GM18505 (cell line): ENCODE measurements around the gene MAST2.

Experiments
- ATAC-seq: cut with Tn5 transposase; IDR thresholded peaks from one replicate; pipeline ENCODE4 v1.9.1; 2021; ENCODE audit not compliant: unreplicated experiment
- POLR2A ChIP-seq: IDR thresholded peaks from 4 replicates; pipeline ENCODE4 v1.6.1; 2011; ENCODE audit warnings: borderline replicate concordance; ENCODE audit not compliant: insufficient read depth, insufficient read length; ENCODE audit errors: extremely low read depth

Gene MAST2

DNA sequence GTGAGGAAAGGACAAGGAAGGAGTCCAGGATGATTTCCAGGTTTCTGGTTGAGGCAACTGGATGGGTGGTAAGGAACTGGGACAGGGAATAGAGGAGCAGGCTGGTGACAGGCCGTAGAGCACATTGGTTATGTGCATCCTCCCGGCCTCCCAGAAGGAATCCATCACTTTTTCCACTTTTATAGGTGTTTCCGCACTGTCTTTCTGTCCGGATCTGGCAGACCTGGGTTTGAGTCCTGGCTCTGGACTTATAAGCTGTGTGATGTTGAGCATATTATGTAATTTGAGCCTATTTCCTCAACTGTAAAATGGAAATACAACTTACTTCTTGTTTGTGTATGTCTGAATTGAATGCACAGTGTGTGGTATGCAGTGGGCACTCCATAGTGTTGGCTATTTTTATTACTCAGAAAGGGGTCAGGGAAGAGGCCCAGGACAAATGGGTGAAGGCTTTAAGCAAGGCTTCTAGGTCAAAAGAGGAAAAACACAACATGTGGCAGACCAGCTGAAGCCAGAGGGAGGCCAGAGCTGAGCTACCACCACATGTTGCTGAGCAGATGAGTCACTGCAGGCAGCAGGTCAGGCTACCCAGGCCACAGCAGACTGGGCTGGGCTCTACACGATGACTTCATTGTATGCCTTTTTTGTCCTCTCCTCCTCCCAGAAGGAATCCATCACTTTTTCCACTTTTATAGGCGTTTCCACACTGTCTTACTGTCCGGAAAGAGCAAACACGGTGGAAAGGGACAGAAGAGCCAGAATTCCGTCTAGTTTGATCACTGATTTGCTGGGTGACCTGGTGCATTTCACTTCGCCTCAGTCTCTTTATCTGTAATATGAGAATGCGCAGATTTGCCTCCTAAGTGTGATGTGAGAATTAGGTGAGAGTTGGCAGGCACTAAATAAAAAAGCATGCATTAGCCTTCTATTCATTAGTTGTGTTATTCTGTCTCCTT, 791 bp upstream of the MAST2 start:
- ATAC-seq = no peak
- TF ChIP-seq POLR2A = no peak

GRCh38 chr1:45803781-45804668, 613 bp downstream of the MAST2 start:
- peak; percentile 19 for ATAC-seq

- TF ChIP-seq POLR2A = no peak
- ATAC-seq = no peak
Observed at GRCh38 chr1:45804669-45804969, 1.2 kb downstream of the MAST2 start.

GRCh38 chr1:45806129-45806528, 2.7 kb downstream of the MAST2 start:
- no peak for TF ChIP-seq POLR2A
- no peak for ATAC-seq

GRCh38 chr1:45809761-45810160, 6.3 kb downstream of the MAST2 start:
- no peak for TF ChIP-seq POLR2A
- ATAC-seq = no peak

DNA sequence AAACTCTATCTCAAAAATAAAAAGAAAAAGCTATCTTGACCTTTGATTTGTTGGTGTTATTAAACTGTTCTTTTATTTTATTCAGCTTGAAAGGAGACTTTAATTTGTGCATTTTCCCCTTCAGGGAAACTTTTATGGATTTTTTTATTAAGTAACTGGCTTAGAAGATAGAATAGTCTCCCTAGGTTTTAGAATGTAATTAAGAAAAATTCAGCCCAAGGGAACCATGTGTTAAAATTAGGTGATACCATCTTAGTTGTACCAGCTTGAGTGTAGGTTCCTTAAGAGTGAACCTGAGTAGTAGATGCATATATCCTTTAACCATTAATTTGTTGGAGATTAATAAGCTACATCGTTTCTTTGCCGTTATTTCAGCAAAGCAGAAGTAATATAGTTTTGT, 11.4 kb downstream of the MAST2 start:
- no peak for TF ChIP-seq POLR2A
- ATAC-seq = no peak

DNA sequence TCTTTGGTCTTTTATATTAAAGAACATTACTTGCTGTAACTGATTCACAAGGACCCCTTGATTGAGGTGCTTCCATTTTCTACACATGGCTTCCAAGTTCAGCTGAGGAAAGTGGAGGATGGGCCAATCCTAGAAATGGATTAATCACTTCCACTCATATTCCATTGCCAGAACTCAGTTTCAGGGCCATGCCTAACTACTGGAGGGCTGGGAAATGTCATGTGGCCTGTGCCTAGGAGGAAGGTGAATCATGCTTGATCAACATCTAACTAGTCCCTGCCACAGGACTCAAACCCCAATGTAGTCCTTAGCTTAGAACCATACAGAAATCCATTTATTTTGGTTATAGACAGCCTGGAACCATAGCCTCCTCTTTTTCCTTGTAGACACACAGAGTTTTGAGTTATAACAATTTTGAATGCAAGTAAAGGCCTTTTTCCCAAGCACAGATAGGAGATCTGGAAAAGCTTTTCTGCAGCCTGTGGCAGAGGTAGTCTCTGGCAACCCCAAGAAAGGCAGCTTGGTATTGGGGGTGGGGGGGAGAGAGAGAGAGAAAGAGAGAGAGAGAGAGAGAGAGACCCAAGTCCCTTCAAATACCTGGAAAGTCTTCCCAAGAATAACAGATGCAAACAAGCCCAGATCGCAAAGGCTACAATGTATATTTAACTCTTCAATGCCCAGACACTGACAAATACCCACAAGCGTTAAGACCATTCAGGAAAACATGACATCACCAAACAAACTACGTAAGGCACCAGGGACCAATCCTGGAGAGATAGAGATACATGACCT, 12.5 kb downstream of the MAST2 start:
- no peak for TF ChIP-seq POLR2A
- ATAC-seq = no peak

- TF ChIP-seq POLR2A = no peak
- no peak for ATAC-seq
Observed at GRCh38 chr1:45820173-45820572, 16.8 kb downstream of the MAST2 start.

DNA sequence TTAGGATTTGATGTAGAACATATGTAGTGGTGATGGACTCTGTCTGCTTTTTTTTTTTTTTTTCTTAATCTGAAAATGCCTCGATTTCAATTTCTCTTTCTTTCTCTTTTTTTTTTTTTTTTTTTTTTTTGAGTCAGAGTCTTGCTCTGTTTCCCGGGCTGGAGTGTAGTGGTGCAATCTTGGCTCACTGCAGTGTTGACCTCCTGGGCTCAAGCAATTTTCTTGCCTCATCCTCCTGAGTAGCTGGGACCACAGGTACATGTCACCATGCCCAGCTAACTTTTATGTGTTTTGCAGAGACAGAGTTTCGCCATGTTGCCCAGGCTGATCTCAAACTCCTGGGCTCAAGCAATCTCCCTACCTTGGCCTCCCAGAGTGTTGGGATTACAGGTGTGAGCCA, 17.4 kb downstream of the MAST2 start:
- TF ChIP-seq POLR2A = no peak
- ATAC-seq = no peak

- no peak for ATAC-seq
- TF ChIP-seq POLR2A = no peak
Observed at GRCh38 chr1:45822644-45823043, 19.2 kb downstream of the MAST2 start.

GRCh38 chr1:45824607-45825006, 21.2 kb downstream of the MAST2 start:
- no peak for TF ChIP-seq POLR2A
- ATAC-seq = no peak

GRCh38 chr1:45827256-45827655, 23.8 kb downstream of the MAST2 start:
- no peak for TF ChIP-seq POLR2A
- ATAC-seq = no peak

- no peak for TF ChIP-seq POLR2A
- no peak for ATAC-seq
Observed at GRCh38 chr1:45828841-45829240, 25.4 kb downstream of the MAST2 start.
